ENCODE results near the gene HYAL3.

- TF ChIP-seq, protein P1, sequence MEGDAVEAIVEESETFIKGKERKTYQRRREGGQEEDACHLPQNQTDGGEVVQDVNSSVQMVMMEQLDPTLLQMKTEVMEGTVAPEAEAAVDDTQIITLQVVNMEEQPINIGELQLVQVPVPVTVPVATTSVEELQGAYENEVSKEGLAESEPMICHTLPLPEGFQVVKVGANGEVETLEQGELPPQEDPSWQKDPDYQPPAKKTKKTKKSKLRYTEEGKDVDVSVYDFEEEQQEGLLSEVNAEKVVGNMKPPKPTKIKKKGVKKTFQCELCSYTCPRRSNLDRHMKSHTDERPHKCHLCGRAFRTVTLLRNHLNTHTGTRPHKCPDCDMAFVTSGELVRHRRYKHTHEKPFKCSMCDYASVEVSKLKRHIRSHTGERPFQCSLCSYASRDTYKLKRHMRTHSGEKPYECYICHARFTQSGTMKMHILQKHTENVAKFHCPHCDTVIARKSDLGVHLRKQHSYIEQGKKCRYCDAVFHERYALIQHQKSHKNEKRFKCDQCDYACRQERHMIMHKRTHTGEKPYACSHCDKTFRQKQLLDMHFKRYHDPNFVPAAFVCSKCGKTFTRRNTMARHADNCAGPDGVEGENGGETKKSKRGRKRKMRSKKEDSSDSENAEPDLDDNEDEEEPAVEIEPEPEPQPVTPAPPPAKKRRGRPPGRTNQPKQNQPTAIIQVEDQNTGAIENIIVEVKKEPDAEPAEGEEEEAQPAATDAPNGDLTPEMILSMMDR (conservative IDR thresholded peaks at IDR 0.05 in 1 of 2, IDR thresholded peaks at IDR 0.05 in 1 of 2; ENCODE audit: low read depth in 1 of 2, low read length in 2 of 2), result no peak
- TF ChIP-seq EZH2 (IDR thresholded peaks at IDR 0.05; ENCODE audit: low read length, missing control alignments), result no peak
Measured at GRCh38 chr3:50325113-50325480, 25.9 kb upstream of the HYAL3 start.

Data from fibroblast of lung (primary cell).